B cell (primary cell): ENCODE measurements around the gene PIK3CB.

Experiments
- CTCF ChIP-seq: fragments of 200-600 bp; IDR thresholded peaks from one replicate; pipeline ENCODE4 v1.8.0; 2022; ENCODE audit warnings: antibody characterized with exemption, mild to moderate bottlenecking
- EZH2 ChIP-seq: IDR thresholded peaks from 2 replicates; pipeline ENCODE4 v1.6.1; 2012; ENCODE audit warnings: borderline replicate concordance, low read depth, mild to moderate bottlenecking, moderate library complexity, low read length; ENCODE audit not compliant: insufficient read depth, poor library complexity, severe bottlenecking

- no peak for TF ChIP-seq CTCF
- TF ChIP-seq EZH2, result no peak
These were observed 94.7 kb downstream of the PIK3CB start for GRCh38 chr3:138740072-138740471.
